ENCODE results near the gene HOXB4.
"Not testable (repeated sequence)": the region's sequence is repeated elsewhere in the genome, so short reads cannot be mapped to it uniquely, and the experiment has no call there.

The HOXB4 gene

DNA sequence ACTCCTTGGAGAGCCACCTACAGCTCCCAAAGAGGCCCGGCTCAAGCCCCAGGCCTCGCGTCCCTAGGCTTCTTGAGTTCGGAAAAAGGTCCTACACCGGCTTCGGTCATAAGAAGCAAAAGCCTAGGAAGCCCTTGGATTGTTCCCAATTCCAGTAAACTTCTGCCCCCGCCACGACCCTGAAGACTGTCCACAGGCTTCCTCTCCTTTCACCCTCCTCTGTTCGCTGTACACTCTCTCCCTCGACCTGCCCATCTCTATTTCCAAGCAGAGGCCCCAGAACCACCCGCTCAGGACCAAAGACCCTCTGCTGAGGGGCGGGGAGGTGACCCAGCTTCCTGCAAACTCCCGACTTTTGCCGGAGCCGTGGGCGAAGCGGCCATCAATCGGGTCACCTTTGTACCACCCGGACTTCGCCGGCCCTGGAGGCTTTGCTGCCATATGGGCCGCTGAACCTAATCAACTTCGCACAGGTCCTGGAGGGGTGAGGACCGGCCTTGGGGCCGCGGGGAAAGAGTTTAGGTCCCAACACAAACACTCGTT is 36.0 kb downstream of the HOXB4 start:
- no peak for DNase-seq (ENCODE audit: low read depth)
- TF ChIP-seq POLR2A (IDR thresholded peaks at IDR 0.05; ENCODE audit: extremely low read depth, insufficient read length), result no peak
- no peak overlapping the region for H3K4me3 ChIP-seq (ENCODE audit: low read depth, low read length)

DNA sequence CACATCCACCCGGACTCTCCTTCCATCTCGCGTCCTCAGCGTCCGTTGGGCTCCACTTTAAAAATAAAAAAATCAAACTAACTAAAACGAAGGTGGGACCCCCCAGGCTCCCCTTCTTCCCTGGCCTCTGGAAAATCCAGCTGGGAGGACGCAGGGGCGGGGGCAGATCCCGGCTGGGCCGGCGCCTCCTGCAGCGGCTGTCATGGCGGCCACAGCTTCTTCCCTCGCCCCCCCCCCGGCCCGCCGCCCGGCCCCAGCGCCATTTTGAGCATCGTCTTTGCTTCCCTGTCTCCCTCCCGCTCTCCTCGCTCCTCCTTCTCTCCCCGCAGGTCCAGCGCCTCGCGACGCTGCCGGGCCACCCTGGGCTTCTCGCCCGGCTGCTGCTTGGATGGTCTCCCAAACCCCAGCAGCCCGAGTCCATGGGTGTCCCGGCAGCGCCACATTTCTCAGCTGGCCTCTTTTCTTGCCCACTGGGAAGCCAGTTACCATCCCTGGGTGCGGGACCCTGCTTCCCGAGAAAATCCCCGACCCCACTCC is 36.5 kb downstream of the HOXB4 start:
- DNase-seq (ENCODE audit: low read depth), result no peak
- TF ChIP-seq, protein P1, sequence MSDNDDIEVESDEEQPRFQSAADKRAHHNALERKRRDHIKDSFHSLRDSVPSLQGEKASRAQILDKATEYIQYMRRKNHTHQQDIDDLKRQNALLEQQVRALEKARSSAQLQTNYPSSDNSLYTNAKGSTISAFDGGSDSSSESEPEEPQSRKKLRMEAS (IDR thresholded peaks at IDR 0.05; ENCODE audit: low read depth, low read length), result no peak
- TF ChIP-seq, protein P2, sequence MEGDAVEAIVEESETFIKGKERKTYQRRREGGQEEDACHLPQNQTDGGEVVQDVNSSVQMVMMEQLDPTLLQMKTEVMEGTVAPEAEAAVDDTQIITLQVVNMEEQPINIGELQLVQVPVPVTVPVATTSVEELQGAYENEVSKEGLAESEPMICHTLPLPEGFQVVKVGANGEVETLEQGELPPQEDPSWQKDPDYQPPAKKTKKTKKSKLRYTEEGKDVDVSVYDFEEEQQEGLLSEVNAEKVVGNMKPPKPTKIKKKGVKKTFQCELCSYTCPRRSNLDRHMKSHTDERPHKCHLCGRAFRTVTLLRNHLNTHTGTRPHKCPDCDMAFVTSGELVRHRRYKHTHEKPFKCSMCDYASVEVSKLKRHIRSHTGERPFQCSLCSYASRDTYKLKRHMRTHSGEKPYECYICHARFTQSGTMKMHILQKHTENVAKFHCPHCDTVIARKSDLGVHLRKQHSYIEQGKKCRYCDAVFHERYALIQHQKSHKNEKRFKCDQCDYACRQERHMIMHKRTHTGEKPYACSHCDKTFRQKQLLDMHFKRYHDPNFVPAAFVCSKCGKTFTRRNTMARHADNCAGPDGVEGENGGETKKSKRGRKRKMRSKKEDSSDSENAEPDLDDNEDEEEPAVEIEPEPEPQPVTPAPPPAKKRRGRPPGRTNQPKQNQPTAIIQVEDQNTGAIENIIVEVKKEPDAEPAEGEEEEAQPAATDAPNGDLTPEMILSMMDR (IDR thresholded peaks at IDR 0.05; ENCODE audit: low read depth, low read length), result no peak
- TF ChIP-seq MYC (IDR thresholded peaks at IDR 0.05; ENCODE audit: low read depth, low read length) (no peak), POLR2A (IDR thresholded peaks at IDR 0.05; ENCODE audit: extremely low read depth, insufficient read length) (no peak)
- H3K4me3 ChIP-seq (ENCODE audit: low read depth, low read length), result no peak overlapping the region

DNA sequence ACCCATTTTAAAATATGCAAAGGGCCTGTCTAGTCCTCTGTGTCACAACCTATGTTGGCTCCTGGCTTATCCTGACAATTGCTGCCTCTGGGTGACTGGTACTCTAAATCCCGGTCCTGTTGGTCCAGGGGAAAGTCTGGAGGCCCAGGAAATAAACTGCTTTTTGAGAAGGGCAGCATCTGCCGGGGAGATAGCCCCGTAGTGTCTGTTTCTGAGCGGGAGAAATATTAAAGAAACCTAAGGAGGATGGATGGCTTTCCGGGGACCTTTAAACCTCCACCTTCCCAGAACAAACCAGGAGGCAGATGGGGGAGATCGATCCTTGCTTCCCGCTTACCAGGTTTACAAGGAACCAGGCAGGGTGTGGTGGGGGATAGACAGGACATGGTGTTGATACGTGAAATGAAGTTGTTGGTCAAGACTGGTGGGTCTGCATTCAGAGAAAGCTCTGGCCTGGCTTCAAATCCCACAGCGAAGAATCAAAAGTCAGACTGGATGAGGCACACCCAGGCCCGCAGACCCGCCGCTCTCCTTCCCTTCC is 37.0 kb downstream of the HOXB4 start:
- TF ChIP-seq, protein P2 (IDR thresholded peaks at IDR 0.05; ENCODE audit: low read depth, low read length), result no peak
- no peak for TF ChIP-seq MYC (IDR thresholded peaks at IDR 0.05; ENCODE audit: low read depth, low read length)
- TF ChIP-seq POLR2A (IDR thresholded peaks at IDR 0.05; ENCODE audit: extremely low read depth, insufficient read length), result no peak
- TF ChIP-seq, protein P1 (IDR thresholded peaks at IDR 0.05; ENCODE audit: low read depth, low read length), result no peak
- DNase-seq (ENCODE audit: low read depth), result no peak
- no peak overlapping the region for H3K4me3 ChIP-seq (ENCODE audit: low read depth, low read length)

DNA sequence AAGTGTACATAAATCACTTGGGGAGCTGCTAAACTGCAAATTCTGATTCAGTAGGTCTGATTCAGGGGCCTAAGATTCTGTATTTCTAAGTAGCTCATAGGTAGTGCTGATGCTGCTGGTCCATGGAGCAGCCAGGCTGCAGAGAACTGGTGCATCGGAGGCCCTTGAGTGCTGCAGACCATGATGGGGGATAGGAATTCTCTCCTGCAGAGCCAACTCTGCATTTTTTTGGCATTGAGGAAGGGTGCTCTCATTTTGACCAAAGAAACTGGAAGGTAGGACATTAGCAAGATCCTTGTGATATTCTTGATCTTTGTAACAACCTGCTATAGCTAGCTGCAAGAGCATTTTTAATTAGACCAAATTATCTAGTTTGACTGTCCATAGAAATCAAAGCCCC is 37.9 kb downstream of the HOXB4 start:
- no peak for TF ChIP-seq MYC (IDR thresholded peaks at IDR 0.05; ENCODE audit: low read depth, low read length)
- no peak for DNase-seq (ENCODE audit: low read depth)
- H3K4me3 ChIP-seq (ENCODE audit: low read depth, low read length), result no peak overlapping the region

DNA sequence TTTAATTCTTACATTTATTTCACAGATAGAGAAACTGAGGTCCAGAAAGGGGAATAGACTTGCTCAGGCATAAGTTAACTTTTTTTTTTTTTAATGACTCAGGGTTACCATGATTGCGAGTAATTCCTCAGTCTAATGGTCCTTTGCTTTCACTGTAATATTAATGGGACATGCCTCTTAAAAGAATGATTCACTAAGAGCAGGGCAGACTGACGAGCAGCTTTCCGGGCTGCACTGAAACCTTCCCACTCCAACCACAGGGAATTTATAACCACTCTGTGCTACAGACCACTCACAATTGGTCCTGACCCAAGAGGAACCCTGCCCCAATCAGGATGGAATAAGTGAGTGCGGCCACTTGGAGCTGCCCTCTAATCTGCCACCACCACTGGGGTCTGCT is 39.0 kb downstream of the HOXB4 start:
- no peak overlapping the region for H3K4me3 ChIP-seq (ENCODE audit: low read depth, low read length)
- TF ChIP-seq MYC (IDR thresholded peaks at IDR 0.05; ENCODE audit: low read depth, low read length) (no peak), POLR2A (IDR thresholded peaks at IDR 0.05; ENCODE audit: extremely low read depth, insufficient read length) (no peak)
- TF ChIP-seq, protein P1 (IDR thresholded peaks at IDR 0.05; ENCODE audit: low read depth, low read length), result no peak
- TF ChIP-seq, protein P2 (IDR thresholded peaks at IDR 0.05; ENCODE audit: low read depth, low read length), result no peak
- DNase-seq (ENCODE audit: low read depth), result no peak

DNA sequence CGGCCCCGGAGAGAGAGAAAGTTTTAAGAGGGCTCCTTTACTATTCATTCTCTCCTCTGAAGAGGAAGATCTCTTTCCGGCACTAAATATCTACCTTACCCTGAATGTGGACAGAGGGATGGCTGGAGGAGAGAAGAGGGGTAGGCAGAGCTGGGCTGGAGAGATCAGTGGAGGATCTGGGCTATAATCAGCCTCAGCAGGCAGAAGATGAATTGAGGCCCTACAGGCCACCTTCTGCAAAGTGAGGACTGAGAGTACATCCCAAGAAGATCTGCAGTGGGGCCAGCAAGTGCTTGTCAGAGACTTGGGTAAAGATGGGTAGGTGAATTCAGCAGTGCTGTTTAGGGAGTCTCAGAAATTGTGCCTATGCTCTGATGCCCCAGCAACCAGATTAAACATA is 40.8 kb downstream of the HOXB4 start:
- TF ChIP-seq, protein P2 (IDR thresholded peaks at IDR 0.05; ENCODE audit: low read depth, low read length), result no peak
- TF ChIP-seq POLR2A (IDR thresholded peaks at IDR 0.05; ENCODE audit: extremely low read depth, insufficient read length) (no peak), MYC (IDR thresholded peaks at IDR 0.05; ENCODE audit: low read depth, low read length) (no peak)
- TF ChIP-seq, protein P1 (IDR thresholded peaks at IDR 0.05; ENCODE audit: low read depth, low read length), result no peak
- no peak for DNase-seq (ENCODE audit: low read depth)
- H3K4me3 ChIP-seq (ENCODE audit: low read depth, low read length), result no peak overlapping the region

DNA sequence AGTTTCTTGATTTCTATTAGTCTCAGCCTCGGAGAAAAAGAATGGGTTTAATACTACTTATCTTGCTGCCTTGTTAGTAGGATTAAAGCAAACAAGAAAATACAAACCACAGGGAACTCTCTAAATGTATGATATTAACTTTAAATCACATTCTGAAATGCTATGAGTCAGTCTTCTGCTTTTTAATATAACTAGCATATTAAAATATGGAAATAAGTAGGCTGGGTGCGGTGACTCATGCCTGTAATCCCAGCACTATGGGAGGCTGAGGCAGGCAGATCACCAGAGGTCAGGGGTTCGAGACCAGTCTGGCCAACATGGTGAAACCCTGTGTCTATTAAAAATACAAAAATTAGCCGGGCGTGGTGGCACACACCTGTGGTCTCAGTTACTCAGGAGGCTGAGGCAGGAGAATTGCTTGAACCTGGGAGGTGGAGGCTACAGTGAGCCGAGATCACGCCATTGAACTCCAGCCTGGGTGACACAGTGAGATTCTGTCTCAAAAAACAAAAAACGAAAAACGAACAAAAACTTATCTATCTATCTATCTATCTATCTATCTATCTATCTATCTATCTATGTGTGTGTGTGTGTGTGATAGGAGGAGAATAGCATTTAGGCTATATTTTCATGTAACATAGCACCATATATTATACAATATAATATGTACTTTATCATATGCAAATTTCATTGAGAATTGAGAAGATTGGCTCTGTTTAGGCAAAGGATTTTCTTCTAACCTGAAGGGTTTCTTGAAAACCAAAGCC is 42.2 kb downstream of the HOXB4 start:
- not testable (repeated sequence) for H3K4me3 ChIP-seq (ENCODE audit: low read depth, low read length); DNase-seq (ENCODE audit: low read depth)
